ENCODE results near the gene TMEM41B.

DNA sequence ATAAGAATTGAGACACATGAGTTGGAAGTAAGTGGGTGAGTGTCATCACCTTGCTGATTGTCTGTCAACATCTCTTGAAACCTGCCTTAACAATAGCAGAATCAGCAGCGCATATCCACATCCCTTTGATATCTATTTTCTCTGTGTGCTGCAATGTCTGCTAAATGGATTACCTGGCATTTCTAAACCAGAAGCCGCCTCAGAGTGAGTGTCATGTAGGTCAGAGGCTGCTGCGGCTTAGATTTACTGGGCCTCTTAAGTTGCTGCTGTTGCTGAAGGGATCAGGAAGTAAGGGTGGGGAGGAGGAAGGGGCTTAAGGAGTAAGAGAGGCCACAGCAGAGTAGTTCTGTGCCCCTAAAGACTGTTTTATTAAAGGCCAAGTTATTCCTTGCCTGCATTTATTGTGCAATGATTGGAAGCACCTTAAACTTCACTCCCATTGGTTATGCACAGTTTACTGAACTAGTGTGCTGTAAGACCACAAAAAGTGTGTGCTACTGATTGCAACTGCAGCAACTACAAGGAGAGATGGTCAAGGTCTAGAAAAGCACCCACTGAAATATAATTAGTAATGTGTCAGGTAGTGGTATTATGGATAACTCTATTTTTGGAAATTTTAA, 29.8 kb upstream of the TMEM41B start:
- TF ChIP-seq, protein P1, sequence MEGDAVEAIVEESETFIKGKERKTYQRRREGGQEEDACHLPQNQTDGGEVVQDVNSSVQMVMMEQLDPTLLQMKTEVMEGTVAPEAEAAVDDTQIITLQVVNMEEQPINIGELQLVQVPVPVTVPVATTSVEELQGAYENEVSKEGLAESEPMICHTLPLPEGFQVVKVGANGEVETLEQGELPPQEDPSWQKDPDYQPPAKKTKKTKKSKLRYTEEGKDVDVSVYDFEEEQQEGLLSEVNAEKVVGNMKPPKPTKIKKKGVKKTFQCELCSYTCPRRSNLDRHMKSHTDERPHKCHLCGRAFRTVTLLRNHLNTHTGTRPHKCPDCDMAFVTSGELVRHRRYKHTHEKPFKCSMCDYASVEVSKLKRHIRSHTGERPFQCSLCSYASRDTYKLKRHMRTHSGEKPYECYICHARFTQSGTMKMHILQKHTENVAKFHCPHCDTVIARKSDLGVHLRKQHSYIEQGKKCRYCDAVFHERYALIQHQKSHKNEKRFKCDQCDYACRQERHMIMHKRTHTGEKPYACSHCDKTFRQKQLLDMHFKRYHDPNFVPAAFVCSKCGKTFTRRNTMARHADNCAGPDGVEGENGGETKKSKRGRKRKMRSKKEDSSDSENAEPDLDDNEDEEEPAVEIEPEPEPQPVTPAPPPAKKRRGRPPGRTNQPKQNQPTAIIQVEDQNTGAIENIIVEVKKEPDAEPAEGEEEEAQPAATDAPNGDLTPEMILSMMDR (IDR thresholded peaks at IDR 0.05), result no peak
- no peak for TF ChIP-seq POLR2A (IDR thresholded peaks at IDR 0.05)
